ENCODE measurements around the gene TRIM41.

Gene TRIM41

GRCh38 chr5:181255276-181255675 lies 32.2 kb downstream of the TRIM41 start:
- no peak for TF ChIP-seq CTCF (IDR thresholded peaks at IDR 0.05; ENCODE audit: low read depth, low read length)

GRCh38 chr5:181255836-181256578 lies 32.9 kb downstream of the TRIM41 start:
- DNase-seq (ENCODE audit: extremely low read depth, low read depth), result no peak
- no peak for TF ChIP-seq CTCF (IDR thresholded peaks at IDR 0.05; ENCODE audit: low read depth, low read length)

More at GRCh38 chr5:181255276-181255675, 32.2 kb downstream of the TRIM41 start:
- DNase-seq (ENCODE audit: extremely low read depth, low read depth), result no peak

GRCh38 chr5:181258576-181258975 lies 35.5 kb downstream of the TRIM41 start:
- no peak for TF ChIP-seq CTCF (IDR thresholded peaks at IDR 0.05; ENCODE audit: low read depth, low read length)
- no peak for DNase-seq (ENCODE audit: extremely low read depth, low read depth)

GRCh38 chr5:181259283-181259682 lies 36.2 kb downstream of the TRIM41 start:
- no peak for DNase-seq (ENCODE audit: extremely low read depth, low read depth)
- no peak for TF ChIP-seq CTCF (IDR thresholded peaks at IDR 0.05; ENCODE audit: low read depth, low read length)

GRCh38 chr5:181259974-181260719 lies 37.1 kb downstream of the TRIM41 start:
- no peak for TF ChIP-seq CTCF (IDR thresholded peaks at IDR 0.05; ENCODE audit: low read depth, low read length)

GRCh38 chr5:181260720-181261319 lies 37.7 kb downstream of the TRIM41 start, which contains the start of gene TRIM52:
TSS of gene TRIM52 (minus strand) at chr5:181261143. CDS start at chr5:181260813, 330 bp downstream.
- DNase-seq (ENCODE audit: extremely low read depth, low read depth), result peak; percentile 68
- no peak for TF ChIP-seq CTCF (IDR thresholded peaks at IDR 0.05; ENCODE audit: low read depth, low read length)

More at GRCh38 chr5:181259974-181260719, 37.1 kb downstream of the TRIM41 start:
- DNase-seq (ENCODE audit: extremely low read depth, low read depth), result no peak
